ENCODE measurements around the gene MCU.
"Not testable (repeated sequence)": the region's sequence is repeated elsewhere in the genome, so short reads cannot be mapped to it uniquely, and the experiment has no call there.

MCU gene

GRCh38 chr10:72851509-72851908, 159.6 kb downstream of the MCU start:
- DNase-seq = no peak

- no peak for DNase-seq
Measured at GRCh38 chr10:72852508-72852907, 160.6 kb downstream of the MCU start.

GRCh38 chr10:72855129-72855528, 163.2 kb downstream of the MCU start:
- DNase-seq = no peak

- DNase-seq = no peak
Measured at GRCh38 chr10:72855790-72856189, 163.8 kb downstream of the MCU start.

GRCh38 chr10:72858067-72858466, 166.1 kb downstream of the MCU start:
- no peak for DNase-seq

- DNase-seq = no peak
Measured at GRCh38 chr10:72862957-72863356, 171.0 kb downstream of the MCU start.

GRCh38 chr10:72875250-72876055, 183.5 kb downstream of the MCU start:
- DNase-seq = peak; percentile 8

- no peak for DNase-seq
Measured at GRCh38 chr10:72879245-72879644, 187.3 kb downstream of the MCU start.

- no peak for DNase-seq
Measured at GRCh38 chr10:72881291-72881690, 189.3 kb downstream of the MCU start.

- no peak for DNase-seq
Measured at GRCh38 chr10:72883861-72884260, 191.9 kb downstream of the MCU start.

GRCh38 chr10:72885953-72886352, 194.0 kb downstream of the MCU start:
- no peak for DNase-seq

- no peak for DNase-seq
Measured at GRCh38 chr10:72886621-72887020, 194.7 kb downstream of the MCU start.

- DNase-seq = no peak
Measured at GRCh38 chr10:72887043-72887442, 195.1 kb downstream of the MCU start.

GRCh38 chr10:72888151-72888638, 196.3 kb downstream of the MCU start:
- no peak for DNase-seq

- DNase-seq = no peak
Measured at GRCh38 chr10:72889391-72889831, 197.5 kb downstream of the MCU start.

- DNase-seq = no peak
Measured at GRCh38 chr10:72890086-72890485, 198.1 kb downstream of the MCU start.

- no peak for DNase-seq
Measured at GRCh38 chr10:72893136-72893798, 201.3 kb downstream of the MCU start, which contains the start of gene OIT3. Gene OIT3, plus strand, starts transcription at chr10:72893739. Its CDS starts 60 bp downstream, at chr10:72893799.

GRCh38 chr10:72895236-72895850, 203.4 kb downstream of the MCU start:
- DNase-seq = no peak

GRCh38 chr10:72898616-72899015, 206.7 kb downstream of the MCU start:
- DNase-seq = no peak

GRCh38 chr10:72899545-72899944, 207.6 kb downstream of the MCU start:
- DNase-seq = no peak

GRCh38 chr10:72903941-72904446, 212.1 kb downstream of the MCU start:
- DNase-seq = not testable (repeated sequence)

- no peak for DNase-seq
Measured at GRCh38 chr10:72904806-72905205, 212.9 kb downstream of the MCU start.

- no peak for DNase-seq
Measured at GRCh38 chr10:72906446-72906845, 214.5 kb downstream of the MCU start.
